GM20000 (cell line): Measurements from ENCODE around the gene SPSB1.

Experiments
- DNase-seq: peaks from one replicate; pipeline ENCODE4 v3.0.0; 2012; ENCODE audit warnings: low spot score
- CTCF ChIP-seq: IDR thresholded peaks from 2 replicates; pipeline ENCODE4 v1.5.1; 2012; ENCODE audit warnings: mild to moderate bottlenecking, control low read depth; ENCODE audit errors: extremely low read depth, missing control alignments

Gene SPSB1

GRCh38 chr1:9374748-9375341 lies 82.2 kb downstream of the SPSB1 start:
- no peak for DNase-seq
- TF ChIP-seq CTCF, result no peak

- DNase-seq, result no peak
- TF ChIP-seq CTCF, result no peak
These were observed 83.2 kb downstream of the SPSB1 start for GRCh38 chr1:9375912-9376311.

GRCh38 chr1:9376430-9376829 lies 83.7 kb downstream of the SPSB1 start:
- DNase-seq, result no peak
- no peak for TF ChIP-seq CTCF

GRCh38 chr1:9376886-9377333 lies 84.2 kb downstream of the SPSB1 start:
- no peak for DNase-seq
- no peak for TF ChIP-seq CTCF

- no peak for DNase-seq
- no peak for TF ChIP-seq CTCF
These were observed 86.1 kb downstream of the SPSB1 start for GRCh38 chr1:9378801-9379200.

GRCh38 chr1:9380711-9381110 lies 88.0 kb downstream of the SPSB1 start:
- no peak for TF ChIP-seq CTCF
- DNase-seq, result no peak

- DNase-seq, result no peak
- TF ChIP-seq CTCF, result no peak
These were observed 90.2 kb downstream of the SPSB1 start for GRCh38 chr1:9382643-9383491.
